BE2C (cell line): Measurements from ENCODE around the gene MEGF11.

ENCODE experiments used
- DNase-seq: peaks from one replicate; pipeline ENCODE4 v3.0.0-alpha.2; 2020
- H3K27me3 ChIP-seq: fragments of 250-450 bp; sonication (Bioruptor Pico); 2 replicates; pipeline ENCODE4 v1.5.1; 2020; ENCODE audit warnings: mild to moderate bottlenecking
- H3K36me3 ChIP-seq: fragments of 250-450 bp; sonication (Bioruptor Pico); 2 replicates; pipeline ENCODE4 v1.5.1; 2020; ENCODE audit warnings: mild to moderate bottlenecking
- H3K4me1 ChIP-seq: fragments of 250-450 bp; sonication (Bioruptor Pico); 2 replicates; pipeline ENCODE4 v1.5.1; 2020
- H3K4me3 ChIP-seq: 2 replicates; pipeline ENCODE4 v1.5.1; 2011; ENCODE audit warnings: low read depth, low read length
- H3K9me3 ChIP-seq: fragments of 250-450 bp; sonication (Bioruptor Pico); 2 replicates; pipeline ENCODE4 v1.5.1; 2020
- TF ChIP-seq, protein P1 (sequence below): IDR thresholded peaks from 2 replicates; pipeline ENCODE4 v1.5.1; 2012; ENCODE audit warnings: mild to moderate bottlenecking, low read depth, low read length

The MEGF11 gene

DNA sequence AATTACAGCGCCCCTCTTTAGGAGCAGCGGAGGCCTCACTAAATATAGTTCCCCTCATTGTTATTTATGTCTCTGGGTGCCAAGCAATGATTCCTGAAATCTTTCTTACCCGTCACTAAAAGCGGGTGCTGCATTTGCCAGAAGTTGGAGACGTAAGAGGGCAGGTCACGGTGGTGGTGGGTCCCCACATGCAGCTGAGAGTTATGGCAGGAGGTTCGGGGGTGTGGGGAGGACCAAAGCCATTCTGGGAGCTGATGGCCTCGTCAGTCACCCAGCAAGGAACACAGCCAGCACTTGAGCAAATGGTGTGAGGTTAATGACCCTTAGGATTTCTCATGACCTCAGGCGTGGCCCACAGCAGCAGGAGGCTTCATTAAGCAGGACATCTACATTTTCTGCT lies 255.1 kb downstream of the MEGF11 start:
- H3K4me1 ChIP-seq: peaks cover 8% of the 10 kb centered on the region
- no peaks in the 10 kb centered on the region for H3K27me3 ChIP-seq
- H3K9me3 ChIP-seq: no peaks in the 10 kb centered on the region
- no peak overlapping the region for H3K4me3 ChIP-seq
- no peaks in the 10 kb centered on the region for H3K36me3 ChIP-seq
- DNase-seq: no peak
- TF ChIP-seq, protein P1, sequence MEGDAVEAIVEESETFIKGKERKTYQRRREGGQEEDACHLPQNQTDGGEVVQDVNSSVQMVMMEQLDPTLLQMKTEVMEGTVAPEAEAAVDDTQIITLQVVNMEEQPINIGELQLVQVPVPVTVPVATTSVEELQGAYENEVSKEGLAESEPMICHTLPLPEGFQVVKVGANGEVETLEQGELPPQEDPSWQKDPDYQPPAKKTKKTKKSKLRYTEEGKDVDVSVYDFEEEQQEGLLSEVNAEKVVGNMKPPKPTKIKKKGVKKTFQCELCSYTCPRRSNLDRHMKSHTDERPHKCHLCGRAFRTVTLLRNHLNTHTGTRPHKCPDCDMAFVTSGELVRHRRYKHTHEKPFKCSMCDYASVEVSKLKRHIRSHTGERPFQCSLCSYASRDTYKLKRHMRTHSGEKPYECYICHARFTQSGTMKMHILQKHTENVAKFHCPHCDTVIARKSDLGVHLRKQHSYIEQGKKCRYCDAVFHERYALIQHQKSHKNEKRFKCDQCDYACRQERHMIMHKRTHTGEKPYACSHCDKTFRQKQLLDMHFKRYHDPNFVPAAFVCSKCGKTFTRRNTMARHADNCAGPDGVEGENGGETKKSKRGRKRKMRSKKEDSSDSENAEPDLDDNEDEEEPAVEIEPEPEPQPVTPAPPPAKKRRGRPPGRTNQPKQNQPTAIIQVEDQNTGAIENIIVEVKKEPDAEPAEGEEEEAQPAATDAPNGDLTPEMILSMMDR: no peak

GRCh38 chr15:65996901-65997300 lies 256.6 kb downstream of the MEGF11 start:
- peaks cover 13% of the 10 kb centered on the region for H3K4me1 ChIP-seq
- no peaks in the 10 kb centered on the region for H3K9me3 ChIP-seq
- TF ChIP-seq, protein P1: no peak
- no peak overlapping the region for H3K4me3 ChIP-seq
- no peaks in the 10 kb centered on the region for H3K36me3 ChIP-seq
- no peak for DNase-seq
- H3K27me3 ChIP-seq: no peaks in the 10 kb centered on the region

DNA sequence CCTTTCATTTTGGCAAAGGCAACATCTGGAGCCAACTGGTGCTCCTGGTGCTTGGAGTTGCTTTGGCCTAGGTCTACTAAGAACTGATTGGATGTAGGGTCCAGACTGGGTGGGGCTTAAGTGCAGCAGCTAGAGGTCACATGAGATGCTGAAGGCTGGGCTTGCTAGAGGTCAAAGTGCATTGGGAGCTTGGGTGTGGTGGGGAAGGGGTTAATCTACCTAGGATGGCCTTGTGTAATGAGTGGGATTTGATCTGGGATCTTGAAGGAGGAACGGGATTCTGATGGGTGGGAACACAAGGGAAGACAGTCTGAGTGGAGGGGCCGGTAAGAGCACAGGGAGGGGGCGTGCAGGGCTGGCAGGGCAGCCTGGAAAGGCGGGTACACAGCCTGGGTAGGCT lies 258.7 kb downstream of the MEGF11 start:
- no peaks in the 10 kb centered on the region for H3K27me3 ChIP-seq

DNA sequence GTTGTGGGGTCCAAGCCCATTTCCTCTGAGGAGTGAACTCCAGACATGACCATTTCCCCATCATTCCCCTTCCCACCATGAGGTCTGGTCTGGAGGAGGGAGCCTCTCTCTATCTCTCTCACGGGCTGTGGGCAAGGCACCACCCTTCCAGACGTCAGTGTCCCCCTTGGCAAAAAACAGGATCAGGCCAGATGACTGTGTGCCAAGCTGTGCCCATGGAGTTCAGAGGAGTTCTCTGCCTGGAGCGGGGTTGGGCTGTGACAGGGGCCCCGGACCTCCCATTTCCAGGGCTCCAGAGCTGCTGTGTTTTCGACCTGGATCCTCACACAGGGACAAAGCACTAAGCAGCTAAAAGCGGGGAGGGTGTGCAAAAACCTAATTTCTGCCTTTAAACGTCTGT lies 259.8 kb downstream of the MEGF11 start:
- Histone ChIP-seq H3K9me3 (no peaks in the 10 kb centered on the region), H3K4me3 (no peak overlapping the region), H3K4me1 (peaks cover 13% of the 10 kb centered on the region), H3K27me3 (no peaks in the 10 kb centered on the region), H3K36me3 (no peaks in the 10 kb centered on the region)
- TF ChIP-seq, protein P1: no peak
- DNase-seq: no peak

More for the DNA sequence above, 258.7 kb downstream of the MEGF11 start:
- TF ChIP-seq, protein P1: no peak
- Histone ChIP-seq H3K4me3 (no peak overlapping the region), H3K4me1 (peaks cover 13% of the 10 kb centered on the region), H3K9me3 (no peaks in the 10 kb centered on the region), H3K36me3 (no peaks in the 10 kb centered on the region)
- no peak for DNase-seq

GRCh38 chr15:65993236-65993635 lies 260.3 kb downstream of the MEGF11 start:
- Histone ChIP-seq H3K4me3 (no peak overlapping the region), H3K27me3 (no peaks in the 10 kb centered on the region)
- peak; percentile 57 for DNase-seq

DNA sequence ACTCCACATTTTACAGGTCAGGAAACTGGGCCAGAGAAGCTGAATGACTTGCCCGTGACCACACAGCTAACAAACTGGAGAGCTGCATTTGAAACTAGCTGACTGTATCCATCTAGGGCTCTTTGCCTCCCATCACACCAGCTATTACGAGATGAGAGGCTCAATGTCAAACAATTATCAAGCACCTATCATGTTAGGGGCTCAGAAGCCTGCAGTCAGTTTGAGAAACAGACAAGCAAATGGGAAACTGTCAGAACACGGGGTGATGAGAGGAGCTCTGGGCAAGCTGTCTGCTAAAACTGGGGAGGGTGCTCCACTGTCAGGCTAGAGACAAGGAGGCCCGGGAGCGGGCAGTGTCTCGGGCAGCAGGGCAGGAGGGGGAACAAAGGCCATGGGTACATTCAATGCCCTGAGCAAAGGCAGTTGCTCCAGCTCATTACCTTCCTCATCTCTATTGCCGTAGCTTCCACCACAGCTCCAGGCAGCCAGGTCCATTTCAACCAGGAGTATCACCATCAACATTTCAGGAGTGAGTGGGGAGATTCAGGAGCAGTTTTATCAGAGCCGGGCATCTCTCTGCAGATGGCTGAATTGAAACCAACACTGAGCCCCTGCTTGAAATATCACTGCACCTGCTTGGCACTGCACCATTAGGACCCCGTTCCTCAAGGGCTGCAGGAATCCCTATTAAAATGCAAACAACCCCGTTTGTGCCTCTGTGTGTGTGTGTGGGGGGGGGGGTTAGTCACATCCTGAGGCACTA lies 261.6 kb downstream of the MEGF11 start:
- DNase-seq: no peak
- no peaks in the 10 kb centered on the region for H3K27me3 ChIP-seq

More at GRCh38 chr15:65993236-65993635, 260.3 kb downstream of the MEGF11 start:
- no peaks in the 10 kb centered on the region for H3K36me3 ChIP-seq
- TF ChIP-seq, protein P1: no peak
- H3K4me1 ChIP-seq: peaks cover 13% of the 10 kb centered on the region
- H3K9me3 ChIP-seq: no peaks in the 10 kb centered on the region

More for the DNA sequence above, 261.6 kb downstream of the MEGF11 start:
- H3K4me1 ChIP-seq: peaks cover 13% of the 10 kb centered on the region
- H3K9me3 ChIP-seq: no peaks in the 10 kb centered on the region
- TF ChIP-seq, protein P1: no peak
- H3K4me3 ChIP-seq: no peak overlapping the region
- H3K36me3 ChIP-seq: no peaks in the 10 kb centered on the region
